Lung (tissue), 12 donors: ENCODE data around the gene SMPDL3A. TPM values are rescaled to one million over a fixed set of nuclear protein-coding genes. Genes with fewer than 3 reads are reported as not detected.

ENCODE experiments used
- ATAC-seq: fragments of 200-7000 bp; cut with Tn5 transposase; one replicate; pipeline ENCODE4 v1.9.1; 2020; ENCODE audit warnings: moderate number of reproducible peaks; ENCODE audit not compliant: insufficient read depth, low FRiP score
- DNase-seq, 3 donors: peaks; one replicate each; pipeline ENCODE4 v3.0.0-alpha.2; 2013 to 2017
- H3K27ac ChIP-seq, 2 donors: one replicate each; pipeline ENCODE4 v1.5.1; 2013; ENCODE audit warnings: mild to moderate bottlenecking in 2 of 2, moderate library complexity in 2 of 2, control low read depth in 1 of 2, inconsistent platforms in 1 of 2, low read depth in 1 of 2, low read length in 1 of 2
- H3K27me3 ChIP-seq, 3 donors: one replicate each; pipeline ENCODE4 v1.5.1; 2013; ENCODE audit warnings: low read length in 2 of 3; ENCODE audit not compliant: control insufficient read depth in 3 of 3, insufficient read depth in 3 of 3
- H3K36me3 ChIP-seq, 4 donors: one replicate each; pipeline ENCODE4 v1.5.1; 2013; ENCODE audit warnings: low read length in 4 of 4, mild to moderate bottlenecking in 1 of 4, moderate library complexity in 1 of 4; ENCODE audit not compliant: control insufficient read depth in 4 of 4, insufficient read depth in 4 of 4
- H3K4me1 ChIP-seq, 5 donors: one replicate each; pipeline ENCODE4 v1.5.1; 2013; ENCODE audit warnings: low read length in 5 of 5, mild to moderate bottlenecking in 2 of 5, moderate library complexity in 1 of 5; ENCODE audit not compliant: control insufficient read depth in 5 of 5, insufficient read depth in 5 of 5
- H3K4me3 ChIP-seq: one replicate; pipeline ENCODE4 v1.5.1; 2013; ENCODE audit warnings: mild to moderate bottlenecking, control low read depth, moderate library complexity
- H3K9ac ChIP-seq, 2 donors: one replicate each; pipeline ENCODE4 v1.5.1; 2013; ENCODE audit warnings: low read length in 2 of 2, control low read depth in 1 of 2; ENCODE audit not compliant: insufficient read depth in 1 of 2
- H3K9me3 ChIP-seq, 4 donors: one replicate each; pipeline ENCODE4 v1.5.1; 2013; ENCODE audit warnings: low read length in 3 of 4, mild to moderate bottlenecking in 1 of 4, moderate library complexity in 1 of 4; ENCODE audit not compliant: control insufficient read depth in 4 of 4, insufficient read depth in 3 of 4
- CTCF ChIP-seq: IDR thresholded peaks from 2 replicates; pipeline ENCODE4 v1.5.1; 2012; ENCODE audit warnings: mild to moderate bottlenecking; ENCODE audit errors: control extremely low read depth, extremely low read depth
- WGBS, 2 donors: extraction: QIAGEN DNeasy Blood & Tissue Kit; methylation state at CpG; one replicate each; pipeline ENCODE4 v1.1.7; 2013; 5-methylcytosine and 5-hydroxymethylcytosine counted together
- polyA plus RNA-seq, 2 donors: library from polyadenylated mRNA; stranded (reverse); fragments of 200-250 nt; gene quantifications; one replicate each; pipeline ENCODE4 v1.2.1, GENCODE V29; 2013
- total RNA-seq, 2 donors: library from RNA; depleted of rRNA in 1 of 2; stranded (reverse); fragments of >200 nt in 1 of 2; gene quantifications; one replicate each; pipeline ENCODE4 v1.2.1, GENCODE V29; 2014 to 2021
- donor health status: control.
- donor health status: control.
- donor health status: Bipolar disorder and iron deficiency.
- donor health status: healthy.
- donor health status: DM: yes; HTN: yes; CAD: no.

SMPDL3A gene
- total and polyA plus RNA-seq, 4 donors, result 14.0 to 55.2 (median 30.0) TPM

GRCh38 chr6:122766256-122766655, 22.8 kb upstream of the SMPDL3A start:
- peaks cover 0 to 8% (median 0%) of the 10 kb centered on the region in 5 donors for H3K4me1 ChIP-seq

GRCh38 chr6:122770835-122771601, 18.0 kb upstream of the SMPDL3A start:
- H3K4me1 ChIP-seq, result peaks cover 0 to 8% (median 0%) of the 10 kb centered on the region in 5 donors
- H3K36me3 ChIP-seq, result no peaks in the 10 kb centered on the region
- TF ChIP-seq CTCF, result no peak
- no peaks in the 10 kb centered on the region for H3K27me3 ChIP-seq
- no peaks in the 10 kb centered on the region for H3K9me3 ChIP-seq
- no peak overlapping the region for H3K9ac ChIP-seq
- DNase-seq, result peak in 2 of 3 donors; percentile 48 to 76
- H3K27ac ChIP-seq, result no peak overlapping the region
- no peak for ATAC-seq
- no peak overlapping the region for H3K4me3 ChIP-seq
- 39 to 57% methylated on average over 1 of the region's 1 CpG for WGBS, 2 donors

More at GRCh38 chr6:122766256-122766655, 22.8 kb upstream of the SMPDL3A start:
- no peak for TF ChIP-seq CTCF
- H3K27ac ChIP-seq, result no peak overlapping the region
- no peaks in the 10 kb centered on the region for H3K9me3 ChIP-seq
- no peak for ATAC-seq
- H3K4me3 ChIP-seq, result no peak overlapping the region
- no peak overlapping the region for H3K9ac ChIP-seq
- H3K36me3 ChIP-seq, result no peaks in the 10 kb centered on the region
- no peaks in the 10 kb centered on the region for H3K27me3 ChIP-seq
- DNase-seq, result no peak

GRCh38 chr6:122772724-122773415, 16.2 kb upstream of the SMPDL3A start:
- no peaks in the 10 kb centered on the region for H3K9me3 ChIP-seq
- TF ChIP-seq CTCF, result no peak
- H3K36me3 ChIP-seq, result no peaks in the 10 kb centered on the region
- H3K9ac ChIP-seq, result no peak overlapping the region
- H3K27me3 ChIP-seq, result no peaks in the 10 kb centered on the region
- no peak for DNase-seq
- no peak for ATAC-seq
- WGBS, 2 donors, result 73 to 82% methylated on average over 3 of the region's 3 CpGs
- H3K27ac ChIP-seq, result no peak overlapping the region
- H3K4me3 ChIP-seq, result no peak overlapping the region
- H3K4me1 ChIP-seq, result peaks cover 0 to 8% (median 0%) of the 10 kb centered on the region in 5 donors
